ENCODE results near the gene FOXL3. TPM values are rescaled to one million over a fixed set of nuclear protein-coding genes. Genes with fewer than 3 reads are reported as not detected.

The FOXL3 gene
- total RNA-seq, 1 donor from 2014 or later: not detected

DNA sequence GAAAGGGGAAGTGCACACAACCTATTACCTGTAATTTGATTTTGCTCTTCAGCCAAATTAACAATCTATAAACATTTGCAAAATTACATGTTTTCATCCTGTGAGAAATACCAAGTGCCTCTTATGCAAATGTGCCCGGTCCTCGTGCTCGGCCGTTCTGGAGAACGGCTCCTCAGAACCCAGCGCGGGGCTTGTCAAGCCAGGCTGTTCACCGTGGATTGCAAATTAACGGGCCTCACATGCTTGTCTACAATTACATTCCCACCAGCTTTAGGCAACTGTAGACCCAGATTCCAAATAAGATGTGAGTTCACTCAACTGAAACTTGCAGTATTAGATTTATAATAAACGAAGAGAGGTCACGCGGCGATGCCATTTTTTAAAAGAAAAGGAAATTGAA, 8.8 kb downstream of the FOXL3 start:
- H3K36me3 Mint-ChIP-seq (ENCODE audit: low read depth): no peaks in the 10 kb centered on the region

DNA sequence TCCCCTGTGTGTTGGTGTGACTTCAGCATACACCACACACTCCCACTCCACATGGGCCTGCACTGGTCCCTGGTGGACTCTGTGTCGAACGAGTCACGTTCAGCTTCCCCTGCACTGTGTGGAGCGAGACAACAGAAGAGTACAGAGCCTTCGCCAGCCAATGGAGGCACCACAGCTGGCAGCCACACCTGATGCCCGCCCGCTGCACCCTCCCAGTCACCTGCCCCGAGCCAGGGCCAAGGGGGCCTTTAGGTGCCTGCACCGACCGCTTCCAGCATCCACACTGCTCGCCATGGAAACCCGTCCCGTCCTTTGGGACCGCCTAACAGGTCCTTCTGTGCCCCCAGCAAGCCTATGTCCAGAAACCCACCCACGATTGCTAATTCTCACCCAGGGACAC, 9.2 kb downstream of the FOXL3 start:
- H3K4me3 Mint-ChIP-seq (ENCODE audit: unreplicated experiment): no peak overlapping the region
- H3K4me1 Mint-ChIP-seq (ENCODE audit: low read depth): peaks cover 3% of the 10 kb centered on the region
- no peaks in the 10 kb centered on the region for H3K36me3 Mint-ChIP-seq (ENCODE audit: low read depth)
- no peak overlapping the region for H3K27ac Mint-ChIP-seq (ENCODE audit: unreplicated experiment)
- peaks cover 9% of the 10 kb centered on the region for H3K27me3 Mint-ChIP-seq (ENCODE audit: low read depth)
- H3K9me3 Mint-ChIP-seq (ENCODE audit: low read depth): no peaks in the 10 kb centered on the region
- TF ChIP-seq, protein P1, sequence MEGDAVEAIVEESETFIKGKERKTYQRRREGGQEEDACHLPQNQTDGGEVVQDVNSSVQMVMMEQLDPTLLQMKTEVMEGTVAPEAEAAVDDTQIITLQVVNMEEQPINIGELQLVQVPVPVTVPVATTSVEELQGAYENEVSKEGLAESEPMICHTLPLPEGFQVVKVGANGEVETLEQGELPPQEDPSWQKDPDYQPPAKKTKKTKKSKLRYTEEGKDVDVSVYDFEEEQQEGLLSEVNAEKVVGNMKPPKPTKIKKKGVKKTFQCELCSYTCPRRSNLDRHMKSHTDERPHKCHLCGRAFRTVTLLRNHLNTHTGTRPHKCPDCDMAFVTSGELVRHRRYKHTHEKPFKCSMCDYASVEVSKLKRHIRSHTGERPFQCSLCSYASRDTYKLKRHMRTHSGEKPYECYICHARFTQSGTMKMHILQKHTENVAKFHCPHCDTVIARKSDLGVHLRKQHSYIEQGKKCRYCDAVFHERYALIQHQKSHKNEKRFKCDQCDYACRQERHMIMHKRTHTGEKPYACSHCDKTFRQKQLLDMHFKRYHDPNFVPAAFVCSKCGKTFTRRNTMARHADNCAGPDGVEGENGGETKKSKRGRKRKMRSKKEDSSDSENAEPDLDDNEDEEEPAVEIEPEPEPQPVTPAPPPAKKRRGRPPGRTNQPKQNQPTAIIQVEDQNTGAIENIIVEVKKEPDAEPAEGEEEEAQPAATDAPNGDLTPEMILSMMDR (IDR thresholded peaks at IDR 0.05): no peak
- no peak for DNase-seq (ENCODE audit: low spot score)

More for the DNA sequence above, 8.8 kb downstream of the FOXL3 start:
- Mint-ChIP-seq H3K27me3 (ENCODE audit: low read depth) (peaks cover 9% of the 10 kb centered on the region), H3K27ac (ENCODE audit: unreplicated experiment) (no peak overlapping the region), H3K4me1 (ENCODE audit: low read depth) (peaks cover 3% of the 10 kb centered on the region), H3K9me3 (ENCODE audit: low read depth) (no peaks in the 10 kb centered on the region), H3K4me3 (ENCODE audit: unreplicated experiment) (no peak overlapping the region)
- DNase-seq (ENCODE audit: low spot score): no peak
- TF ChIP-seq, protein P1 (IDR thresholded peaks at IDR 0.05): no peak

DNA sequence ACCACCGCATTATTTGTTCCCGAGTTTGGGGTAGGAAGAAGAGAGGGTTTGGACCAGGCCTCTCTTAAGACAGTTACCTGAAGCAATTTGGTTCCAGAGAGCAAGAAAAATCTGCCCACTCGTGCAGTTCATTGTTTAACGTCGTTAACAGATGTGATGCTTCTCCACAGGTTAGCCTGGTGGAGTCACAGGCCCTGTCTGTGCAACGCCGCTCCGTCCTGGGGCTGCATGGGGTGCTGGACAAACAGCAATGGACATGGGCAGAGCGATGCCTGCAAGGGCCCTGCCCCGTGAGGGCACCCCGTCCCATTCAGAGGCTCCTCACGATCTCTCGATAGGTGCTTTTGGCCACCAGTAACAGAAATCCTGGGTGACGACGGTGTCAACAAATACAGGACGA, 9.7 kb downstream of the FOXL3 start:
- TF ChIP-seq, protein P1 (IDR thresholded peaks at IDR 0.05): no peak
- Mint-ChIP-seq H3K4me1 (ENCODE audit: low read depth) (peaks cover 3% of the 10 kb centered on the region), H3K27me3 (ENCODE audit: low read depth) (peaks cover 6% of the 10 kb centered on the region), H3K4me3 (ENCODE audit: unreplicated experiment) (no peak overlapping the region), H3K27ac (ENCODE audit: unreplicated experiment) (no peak overlapping the region), H3K9me3 (ENCODE audit: low read depth) (no peaks in the 10 kb centered on the region), H3K36me3 (ENCODE audit: low read depth) (no peaks in the 10 kb centered on the region)
- DNase-seq (ENCODE audit: low spot score): no peak

DNA sequence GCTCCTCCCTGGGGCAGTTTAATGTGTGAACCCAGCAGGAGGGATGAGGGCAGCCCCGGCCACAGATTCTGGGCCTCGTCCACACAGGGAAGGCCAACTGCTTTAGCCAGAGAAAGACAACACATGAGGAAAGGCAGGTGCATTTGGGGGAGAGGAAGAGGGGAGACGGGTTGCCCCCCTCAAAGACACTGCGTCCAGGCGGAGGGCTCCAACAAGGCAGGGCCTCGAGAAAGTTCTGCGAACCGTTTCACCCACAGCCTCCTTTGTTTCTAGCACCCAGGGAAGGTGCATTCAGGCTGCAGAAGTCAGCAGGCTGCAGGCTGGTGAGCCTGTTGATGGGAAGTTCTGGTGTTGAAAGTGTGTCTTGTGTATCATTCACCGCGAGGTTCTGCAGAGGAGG, 10.1 kb downstream of the FOXL3 start:
- no peak for DNase-seq (ENCODE audit: low spot score)
- Mint-ChIP-seq H3K9me3 (ENCODE audit: low read depth) (no peaks in the 10 kb centered on the region), H3K36me3 (ENCODE audit: low read depth) (no peaks in the 10 kb centered on the region), H3K27me3 (ENCODE audit: low read depth) (peaks cover 6% of the 10 kb centered on the region), H3K27ac (ENCODE audit: unreplicated experiment) (no peak overlapping the region), H3K4me3 (ENCODE audit: unreplicated experiment) (no peak overlapping the region), H3K4me1 (ENCODE audit: low read depth) (peaks cover 3% of the 10 kb centered on the region)
- TF ChIP-seq, protein P1 (IDR thresholded peaks at IDR 0.05): no peak

DNA sequence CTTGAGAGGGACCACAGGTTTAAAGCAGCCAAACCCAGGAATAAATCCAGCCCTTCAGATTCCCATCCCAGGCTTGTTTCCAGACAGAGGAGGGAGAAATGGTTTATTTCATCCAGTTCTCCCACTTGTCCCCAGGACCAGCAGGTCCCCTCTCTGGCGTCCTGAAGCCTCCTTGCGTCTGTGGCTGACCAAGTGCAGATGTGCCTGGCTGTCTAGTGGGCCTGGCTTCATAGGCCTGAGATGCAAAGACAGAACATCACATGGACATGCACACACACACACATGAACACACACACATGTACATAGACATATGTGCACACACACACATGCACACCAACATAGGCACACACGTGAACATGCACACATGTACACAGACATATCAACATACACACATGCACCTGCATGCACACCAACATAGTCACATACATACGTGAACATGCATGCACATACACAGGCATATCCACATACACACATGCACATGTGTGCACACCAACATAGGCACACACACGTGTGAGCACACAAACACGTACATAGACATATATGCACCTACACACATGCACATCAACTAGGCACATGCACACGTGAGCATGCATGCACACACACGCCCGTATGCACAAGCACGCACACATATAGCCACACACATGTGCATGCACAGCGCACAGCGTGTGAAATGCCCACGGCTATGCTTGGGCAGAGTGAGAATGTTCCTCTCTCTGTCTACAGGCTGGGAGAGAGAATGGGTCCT, 10.7 kb downstream of the FOXL3 start:
- H3K9me3 Mint-ChIP-seq (ENCODE audit: low read depth): no peaks in the 10 kb centered on the region
- peaks cover 5% of the 10 kb centered on the region for H3K27me3 Mint-ChIP-seq (ENCODE audit: low read depth)
- no peak for DNase-seq (ENCODE audit: low spot score)

More for the DNA sequence above, 10.7 kb downstream of the FOXL3 start:
- TF ChIP-seq, protein P1 (IDR thresholded peaks at IDR 0.05): no peak
- no peak overlapping the region for H3K27ac Mint-ChIP-seq (ENCODE audit: unreplicated experiment)
- no peaks in the 10 kb centered on the region for H3K36me3 Mint-ChIP-seq (ENCODE audit: low read depth)
- peaks cover 2% of the 10 kb centered on the region for H3K4me1 Mint-ChIP-seq (ENCODE audit: low read depth)
- no peak overlapping the region for H3K4me3 Mint-ChIP-seq (ENCODE audit: unreplicated experiment)

All from chondrocyte (in vitro differentiated cells).